GM12891 (cell line): ENCODE measurements around the gene PACSIN1.

Source experiments
- DNase-seq: peaks from one replicate; pipeline ENCODE4 v3.0.0; 2011; ENCODE audit warnings: low spot score; ENCODE audit not compliant: insufficient read length
- FAIRE-seq: peaks from 2 replicates; lab custom pipeline; 2011; peaks lifted over from hg19 to GRCh38; lab: Jason Lieb, UNC
- PAX5 ChIP-seq: IDR thresholded peaks from 2 replicates; pipeline ENCODE4 v1.6.1; 2011; ENCODE audit warnings: low read length, moderate library complexity, mild to moderate bottlenecking; ENCODE audit not compliant: insufficient read depth, severe bottlenecking
- POLR2A ChIP-seq: IDR thresholded peaks from 2 replicates; pipeline ENCODE4 v1.6.1; 2011; ENCODE audit warnings: low read depth, low read length, control low read depth
- POLR2AphosphoS5 ChIP-seq: IDR thresholded peaks from 2 replicates; pipeline ENCODE4 v1.6.1; 2011; ENCODE audit warnings: low read depth, low read length, control low read depth
- POU2F2 ChIP-seq: IDR thresholded peaks from 2 replicates; pipeline ENCODE4 v1.6.1; 2011; ENCODE audit warnings: low read depth, mild to moderate bottlenecking, control low read depth, low read length, moderate library complexity
- SPI1 ChIP-seq: IDR thresholded peaks from 2 replicates; pipeline ENCODE4 v1.6.1; 2011; ENCODE audit warnings: low read depth, low read length, control low read depth
- TAF1 ChIP-seq: IDR thresholded peaks from 2 replicates; pipeline ENCODE4 v1.6.1; 2011; ENCODE audit warnings: low read depth, low read length, control low read depth

The PACSIN1 gene

DNA sequence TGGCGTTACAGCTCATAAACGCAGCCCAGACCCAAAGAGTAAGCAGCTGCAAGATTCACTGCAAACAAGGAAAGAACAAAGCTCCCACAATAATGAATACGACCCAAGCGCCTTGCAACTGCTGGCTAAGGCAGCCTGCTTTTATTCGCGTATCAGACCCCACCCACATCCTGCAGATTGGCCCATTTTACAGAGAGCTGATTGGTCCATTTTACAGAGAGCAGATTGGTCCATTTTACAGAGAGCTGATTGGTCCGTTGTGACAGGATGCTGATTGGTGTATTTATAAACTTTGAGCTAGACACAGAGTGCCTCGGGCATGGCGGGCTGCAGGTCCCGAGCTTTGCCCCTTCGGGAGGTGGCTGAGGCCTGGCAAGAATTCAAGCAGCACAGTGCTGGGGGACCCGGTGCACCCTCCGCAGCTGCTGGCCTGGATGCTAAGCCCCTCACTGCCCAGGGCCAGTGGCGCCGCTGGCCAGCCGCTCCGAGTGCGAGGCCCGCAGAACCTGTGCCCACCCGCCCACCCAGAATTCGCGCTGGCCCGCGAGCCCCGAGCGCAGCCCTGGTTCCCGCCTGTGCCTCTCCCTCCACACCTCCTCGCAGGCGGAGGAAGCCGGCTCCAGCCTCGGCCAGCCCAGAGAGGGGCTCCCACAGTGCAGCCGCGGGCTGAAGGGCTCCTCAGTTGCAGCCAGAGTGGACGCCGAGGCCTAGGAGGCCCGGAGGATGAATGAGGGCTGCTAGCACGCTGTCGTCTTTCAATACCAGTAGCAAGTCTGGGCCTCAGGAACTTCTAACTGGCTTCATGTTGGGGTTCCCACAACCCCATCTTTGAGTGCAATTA is 28.9 kb upstream of the PACSIN1 start:
- FAIRE-seq = no peak
- DNase-seq = no peak

DNA sequence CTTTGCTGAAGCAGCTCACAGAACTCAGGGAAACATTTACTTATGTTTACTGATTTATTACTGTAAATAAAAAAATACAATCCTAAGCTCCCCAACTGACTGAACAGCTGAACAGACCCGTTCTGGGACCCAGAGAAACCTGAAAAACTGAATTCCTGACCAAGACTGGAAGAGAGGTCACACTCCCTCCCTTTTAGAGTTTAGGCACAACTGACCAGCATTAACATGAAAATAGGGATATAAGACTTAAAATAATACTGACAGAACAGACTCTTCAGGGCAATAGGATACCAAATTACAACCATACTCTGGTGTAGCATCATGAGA is 28.3 kb upstream of the PACSIN1 start:
- no peak for FAIRE-seq

More for the DNA sequence above, 28.9 kb upstream of the PACSIN1 start:
- TF ChIP-seq SPI1 = no peak
- TF ChIP-seq POLR2AphosphoS5 = no peak
- TF ChIP-seq TAF1 = no peak
- TF ChIP-seq PAX5 = no peak

DNA sequence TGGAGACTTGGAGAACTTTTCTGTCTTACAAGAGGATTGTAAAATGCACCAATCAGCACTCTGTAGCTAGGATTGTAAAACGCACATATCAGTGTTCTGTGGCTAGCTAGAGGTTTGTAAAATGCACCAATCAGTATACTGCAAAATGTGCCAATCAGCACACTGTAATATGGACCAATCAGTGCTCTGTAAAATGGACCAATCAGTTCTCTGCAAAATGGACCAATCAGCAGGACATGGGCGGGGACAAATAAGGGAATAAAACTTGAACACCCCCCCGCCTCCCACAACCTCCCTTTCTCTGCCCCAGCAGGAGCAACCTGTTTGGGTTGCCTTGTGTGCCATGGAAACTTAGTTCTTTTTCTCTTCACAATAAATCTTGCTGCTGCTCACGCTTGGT is 27.2 kb upstream of the PACSIN1 start:
- DNase-seq = no peak
- TF ChIP-seq PAX5 (no peak), POU2F2 (no peak), POLR2A (no peak), TAF1 (no peak)
- no peak for FAIRE-seq

More for the DNA sequence above, 28.3 kb upstream of the PACSIN1 start:
- TF ChIP-seq POLR2AphosphoS5 = no peak
- no peak for TF ChIP-seq POU2F2
- TF ChIP-seq POLR2A = no peak
- no peak for TF ChIP-seq PAX5
- no peak for TF ChIP-seq TAF1
- TF ChIP-seq SPI1 = no peak
- no peak for DNase-seq

DNA sequence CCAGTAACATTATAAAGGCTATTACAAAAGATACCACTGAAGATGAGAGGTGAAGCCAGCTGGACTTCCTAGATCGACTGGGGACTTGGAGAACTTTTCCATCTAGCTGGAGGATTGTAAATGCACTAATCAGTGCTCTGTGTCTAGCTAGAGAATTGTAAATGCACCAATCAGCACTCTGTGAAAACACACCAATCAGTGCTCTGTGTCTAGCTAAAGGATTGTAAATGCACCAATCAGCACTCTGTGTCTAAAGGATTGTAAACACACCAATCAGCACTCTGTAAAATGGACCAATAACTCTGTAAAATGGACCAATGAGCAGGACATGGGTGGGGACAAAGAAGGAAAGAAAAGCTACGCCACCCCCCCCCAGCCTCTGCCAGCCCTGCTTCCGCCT is 26.4 kb upstream of the PACSIN1 start:
- DNase-seq (no peak), FAIRE-seq (no peak)
- TF ChIP-seq PAX5 = no peak
- no peak for TF ChIP-seq TAF1
- TF ChIP-seq POU2F2 = no peak
- no peak for TF ChIP-seq POLR2A
- TF ChIP-seq POLR2AphosphoS5 = no peak
- TF ChIP-seq SPI1 = no peak

DNA sequence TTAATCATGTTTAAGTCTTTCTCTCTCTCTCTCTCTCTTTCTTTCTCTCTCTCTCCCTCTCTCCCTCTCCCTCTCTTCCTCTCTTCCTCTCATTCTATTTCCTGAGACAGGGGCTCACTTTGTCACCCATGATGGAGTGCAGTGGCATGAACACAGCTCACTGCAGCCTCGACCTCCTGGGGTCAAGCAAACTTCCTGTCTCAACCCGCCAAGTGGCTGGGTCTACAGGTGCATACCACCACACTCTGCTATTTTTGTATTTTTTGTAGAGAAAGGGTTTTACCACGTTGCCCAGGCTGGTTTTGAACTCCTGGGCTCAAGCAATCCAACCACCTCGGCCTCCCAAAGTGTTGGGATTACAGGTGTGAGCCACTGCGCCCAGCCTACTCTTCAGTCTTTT is 24.4 kb upstream of the PACSIN1 start:
- DNase-seq (no peak), FAIRE-seq (no peak)
- no peak for TF ChIP-seq TAF1
- no peak for TF ChIP-seq POU2F2

DNA sequence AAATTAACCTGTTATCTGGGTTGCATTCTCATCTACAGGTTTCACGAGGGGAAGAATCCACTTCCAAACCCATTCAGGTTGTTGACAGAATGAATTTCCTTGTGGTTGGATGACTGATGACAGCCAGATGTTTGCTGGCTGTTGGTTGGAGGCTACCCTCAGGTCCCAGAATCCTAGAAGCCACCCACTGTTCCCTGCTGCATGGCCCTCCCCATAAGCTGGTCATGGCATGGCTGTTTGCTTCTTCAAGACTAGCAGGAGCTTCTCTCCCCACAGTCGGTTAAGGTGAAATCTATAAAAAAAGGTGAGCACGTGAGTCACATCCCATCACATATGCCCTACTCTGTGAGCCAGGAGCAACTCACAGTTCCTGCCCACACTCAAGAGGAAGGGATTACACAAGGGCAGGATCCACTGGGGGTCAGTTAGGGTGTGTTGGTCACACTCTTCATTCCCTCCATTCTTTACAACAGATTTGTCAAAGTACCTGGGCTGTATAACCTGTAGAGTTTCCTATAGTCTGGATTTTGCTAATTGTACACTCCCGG is 20.5 kb upstream of the PACSIN1 start:
- no peak for DNase-seq
- no peak for FAIRE-seq
- TF ChIP-seq POLR2A = no peak

DNA sequence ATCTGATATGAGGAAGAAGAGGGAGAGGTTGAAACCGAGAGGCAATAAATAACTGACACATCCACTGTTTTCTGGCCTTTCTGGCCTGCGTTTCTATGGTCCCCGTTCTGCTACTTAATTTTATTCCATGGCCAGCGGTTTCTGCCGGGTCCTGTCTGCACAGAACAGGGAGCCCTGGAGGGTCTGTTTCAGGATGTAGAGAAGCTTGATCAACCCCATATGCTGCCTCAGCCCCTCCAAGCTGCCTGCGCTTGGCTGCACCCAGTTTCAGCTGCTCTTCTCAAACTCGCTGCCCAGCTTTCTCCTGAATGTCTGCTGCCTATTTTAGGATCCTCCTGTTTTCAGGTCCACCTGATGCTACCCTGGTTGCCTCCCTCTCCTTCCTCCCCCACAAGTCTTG is 18.5 kb upstream of the PACSIN1 start:
- DNase-seq (no peak), FAIRE-seq (no peak)
- TF ChIP-seq PAX5 = no peak
- no peak for TF ChIP-seq SPI1
- TF ChIP-seq POLR2AphosphoS5 = no peak
- TF ChIP-seq TAF1 = no peak
- TF ChIP-seq POU2F2 = no peak
- TF ChIP-seq POLR2A = no peak

DNA sequence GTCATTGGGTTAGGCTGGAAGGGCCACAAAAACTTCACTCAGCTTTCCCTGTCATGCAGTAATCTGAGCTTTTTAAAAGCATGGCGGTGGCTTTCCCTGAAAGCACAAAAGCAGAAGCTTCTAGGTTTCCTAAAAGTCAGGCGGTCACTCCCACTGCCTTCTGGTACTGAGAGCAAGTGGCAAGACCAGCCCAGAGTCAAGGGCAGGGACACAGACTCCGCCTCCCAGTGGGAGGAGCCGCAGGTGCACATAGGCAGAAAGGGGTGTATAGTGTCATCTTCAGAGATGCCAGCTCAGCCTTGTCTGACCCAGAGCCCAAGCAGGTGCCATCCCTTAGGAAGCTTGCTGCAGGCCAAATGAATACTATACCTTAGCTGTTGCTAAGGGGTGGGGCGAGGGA is 18.0 kb upstream of the PACSIN1 start:
- no peak for FAIRE-seq

DNA sequence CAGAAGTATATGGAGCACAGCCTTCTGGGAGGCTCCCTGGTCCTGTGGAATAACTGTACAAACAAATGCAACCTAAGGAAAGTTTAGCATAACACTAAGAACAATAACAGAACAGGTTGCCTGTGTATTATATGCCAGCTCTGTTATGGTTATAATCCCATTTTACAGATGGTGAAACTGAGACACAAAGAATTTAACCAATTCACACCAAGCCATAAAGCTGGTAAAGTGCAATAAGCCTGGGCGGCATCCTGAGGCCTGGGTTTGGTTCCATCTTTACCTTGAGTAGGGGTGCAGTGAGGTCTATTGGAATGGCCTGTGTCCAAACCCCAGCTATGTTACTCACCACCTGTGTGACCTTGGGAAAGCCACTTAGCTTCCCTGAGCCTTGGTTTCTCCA is 14.7 kb upstream of the PACSIN1 start:
- no peak for FAIRE-seq
- DNase-seq = no peak
- TF ChIP-seq PAX5 (no peak), SPI1 (no peak), TAF1 (no peak), POLR2AphosphoS5 (no peak), POU2F2 (no peak), POLR2A (no peak)

More for the DNA sequence above, 18.0 kb upstream of the PACSIN1 start:
- TF ChIP-seq PAX5 (no peak), TAF1 (no peak), POU2F2 (no peak), SPI1 (no peak), POLR2A (no peak), POLR2AphosphoS5 (no peak)
- DNase-seq = no peak

DNA sequence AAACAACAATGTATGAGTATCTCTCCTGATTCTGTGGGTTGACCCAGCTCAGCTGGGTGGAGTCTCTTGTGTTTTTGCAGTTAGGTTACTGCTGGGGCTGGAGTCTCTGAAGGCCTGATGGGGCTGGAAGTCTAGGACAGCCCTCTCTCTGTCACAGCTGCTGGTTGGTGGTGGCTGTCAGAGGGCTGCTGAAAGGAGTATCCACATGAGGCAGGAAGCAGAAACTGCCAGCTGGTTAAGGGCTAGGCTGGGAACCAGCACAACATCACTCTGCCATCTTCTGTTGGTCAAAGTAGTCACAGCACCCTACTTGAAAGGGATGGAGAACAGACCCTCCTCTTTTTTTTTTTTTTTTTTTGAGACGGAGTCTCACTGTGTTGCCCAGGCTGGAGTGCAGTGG is 10.0 kb upstream of the PACSIN1 start:
- DNase-seq (no peak), FAIRE-seq (no peak)
- no peak for TF ChIP-seq SPI1
- no peak for TF ChIP-seq TAF1
- no peak for TF ChIP-seq POU2F2
- TF ChIP-seq POLR2AphosphoS5 = no peak
- TF ChIP-seq PAX5 = no peak
- TF ChIP-seq POLR2A = no peak

DNA sequence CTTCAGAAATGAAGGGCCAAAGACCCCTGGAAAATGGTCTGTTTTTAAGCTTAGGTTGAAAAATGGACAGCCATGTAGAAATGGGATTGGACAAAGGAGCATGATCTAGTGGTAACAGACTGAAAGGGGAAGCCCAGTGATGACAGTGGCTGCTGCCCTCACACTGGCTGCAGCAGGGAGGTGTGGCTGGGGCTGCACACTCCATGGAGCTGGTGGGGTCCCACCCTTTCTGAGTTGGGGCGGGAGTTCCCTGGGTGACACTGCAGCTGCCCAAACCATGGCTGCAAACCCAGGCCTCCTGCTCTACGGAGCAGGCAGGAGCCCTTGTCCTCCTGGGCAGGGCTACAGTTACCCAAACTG is 8.5 kb upstream of the PACSIN1 start:
- FAIRE-seq (peak; percentile 23), DNase-seq (no peak)
- no peak for TF ChIP-seq SPI1
- no peak for TF ChIP-seq POU2F2
- no peak for TF ChIP-seq TAF1
- TF ChIP-seq PAX5 = no peak
- no peak for TF ChIP-seq POLR2A
- no peak for TF ChIP-seq POLR2AphosphoS5
